NB4 (cell line): ENCODE measurements around the gene OR4E2.

ENCODE experiments used
- TF ChIP-seq, protein P1 (sequence below): IDR thresholded peaks from one replicate; pipeline ENCODE4 v1.5.1; 2012; ENCODE audit warnings: low read depth, low read length
- TF ChIP-seq, protein P2 (sequence below): IDR thresholded peaks from 2 replicates; pipeline ENCODE4 v1.6.1; 2011; ENCODE audit warnings: low read depth, low read length

GRCh38 chr14:21673718-21674117 lies 20.1 kb downstream of the OR4E2 start, which contains the start of gene OR4E1:
- TF ChIP-seq, protein P1, sequence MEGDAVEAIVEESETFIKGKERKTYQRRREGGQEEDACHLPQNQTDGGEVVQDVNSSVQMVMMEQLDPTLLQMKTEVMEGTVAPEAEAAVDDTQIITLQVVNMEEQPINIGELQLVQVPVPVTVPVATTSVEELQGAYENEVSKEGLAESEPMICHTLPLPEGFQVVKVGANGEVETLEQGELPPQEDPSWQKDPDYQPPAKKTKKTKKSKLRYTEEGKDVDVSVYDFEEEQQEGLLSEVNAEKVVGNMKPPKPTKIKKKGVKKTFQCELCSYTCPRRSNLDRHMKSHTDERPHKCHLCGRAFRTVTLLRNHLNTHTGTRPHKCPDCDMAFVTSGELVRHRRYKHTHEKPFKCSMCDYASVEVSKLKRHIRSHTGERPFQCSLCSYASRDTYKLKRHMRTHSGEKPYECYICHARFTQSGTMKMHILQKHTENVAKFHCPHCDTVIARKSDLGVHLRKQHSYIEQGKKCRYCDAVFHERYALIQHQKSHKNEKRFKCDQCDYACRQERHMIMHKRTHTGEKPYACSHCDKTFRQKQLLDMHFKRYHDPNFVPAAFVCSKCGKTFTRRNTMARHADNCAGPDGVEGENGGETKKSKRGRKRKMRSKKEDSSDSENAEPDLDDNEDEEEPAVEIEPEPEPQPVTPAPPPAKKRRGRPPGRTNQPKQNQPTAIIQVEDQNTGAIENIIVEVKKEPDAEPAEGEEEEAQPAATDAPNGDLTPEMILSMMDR = no peak
- TF ChIP-seq, protein P2, sequence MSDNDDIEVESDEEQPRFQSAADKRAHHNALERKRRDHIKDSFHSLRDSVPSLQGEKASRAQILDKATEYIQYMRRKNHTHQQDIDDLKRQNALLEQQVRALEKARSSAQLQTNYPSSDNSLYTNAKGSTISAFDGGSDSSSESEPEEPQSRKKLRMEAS = no peak
